HFF-Myc (cell line): ENCODE results near the gene TBC1D7.

Experiments used
- DNase-seq: peaks from one replicate; pipeline ENCODE4 v3.0.0-alpha.2; 2011; ENCODE audit warnings: low read depth; ENCODE audit errors: extremely low read depth
- H3K4me3 ChIP-seq: replicated peaks from 2 replicates; pipeline ENCODE4 v1.5.1; 2011; ENCODE audit warnings: low read depth, mild to moderate bottlenecking, control low read depth, low read length
- TF ChIP-seq, protein P1 (sequence below): IDR thresholded peaks from 2 replicates; pipeline ENCODE4 v1.5.1; 2012; ENCODE audit warnings: mild to moderate bottlenecking, low read depth, low read length, control low read depth; ENCODE audit errors: missing control alignments

The TBC1D7 gene

DNA sequence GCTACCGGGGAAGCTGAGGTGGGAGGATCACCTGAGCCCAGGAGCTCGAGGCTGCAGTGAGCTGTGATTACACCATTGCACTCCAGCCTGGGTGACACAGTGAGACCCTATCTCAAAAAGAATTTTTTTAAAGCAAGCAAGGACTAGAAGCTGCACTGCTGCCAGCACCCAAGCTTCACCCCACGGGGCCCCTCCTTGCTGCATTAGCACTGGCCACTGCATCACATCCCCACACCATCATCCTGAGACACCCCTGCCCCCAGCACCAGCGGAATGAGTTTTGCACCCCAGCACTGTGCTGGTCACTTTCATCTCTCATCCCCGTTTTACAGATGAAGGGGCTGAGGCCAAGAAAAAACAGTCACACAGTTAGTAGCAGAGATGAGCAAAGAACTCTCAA lies 30.9 kb downstream of the TBC1D7 start:
- no peak overlapping the region for H3K4me3 ChIP-seq
- TF ChIP-seq, protein P1, sequence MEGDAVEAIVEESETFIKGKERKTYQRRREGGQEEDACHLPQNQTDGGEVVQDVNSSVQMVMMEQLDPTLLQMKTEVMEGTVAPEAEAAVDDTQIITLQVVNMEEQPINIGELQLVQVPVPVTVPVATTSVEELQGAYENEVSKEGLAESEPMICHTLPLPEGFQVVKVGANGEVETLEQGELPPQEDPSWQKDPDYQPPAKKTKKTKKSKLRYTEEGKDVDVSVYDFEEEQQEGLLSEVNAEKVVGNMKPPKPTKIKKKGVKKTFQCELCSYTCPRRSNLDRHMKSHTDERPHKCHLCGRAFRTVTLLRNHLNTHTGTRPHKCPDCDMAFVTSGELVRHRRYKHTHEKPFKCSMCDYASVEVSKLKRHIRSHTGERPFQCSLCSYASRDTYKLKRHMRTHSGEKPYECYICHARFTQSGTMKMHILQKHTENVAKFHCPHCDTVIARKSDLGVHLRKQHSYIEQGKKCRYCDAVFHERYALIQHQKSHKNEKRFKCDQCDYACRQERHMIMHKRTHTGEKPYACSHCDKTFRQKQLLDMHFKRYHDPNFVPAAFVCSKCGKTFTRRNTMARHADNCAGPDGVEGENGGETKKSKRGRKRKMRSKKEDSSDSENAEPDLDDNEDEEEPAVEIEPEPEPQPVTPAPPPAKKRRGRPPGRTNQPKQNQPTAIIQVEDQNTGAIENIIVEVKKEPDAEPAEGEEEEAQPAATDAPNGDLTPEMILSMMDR: no peak
- DNase-seq: no peak

DNA sequence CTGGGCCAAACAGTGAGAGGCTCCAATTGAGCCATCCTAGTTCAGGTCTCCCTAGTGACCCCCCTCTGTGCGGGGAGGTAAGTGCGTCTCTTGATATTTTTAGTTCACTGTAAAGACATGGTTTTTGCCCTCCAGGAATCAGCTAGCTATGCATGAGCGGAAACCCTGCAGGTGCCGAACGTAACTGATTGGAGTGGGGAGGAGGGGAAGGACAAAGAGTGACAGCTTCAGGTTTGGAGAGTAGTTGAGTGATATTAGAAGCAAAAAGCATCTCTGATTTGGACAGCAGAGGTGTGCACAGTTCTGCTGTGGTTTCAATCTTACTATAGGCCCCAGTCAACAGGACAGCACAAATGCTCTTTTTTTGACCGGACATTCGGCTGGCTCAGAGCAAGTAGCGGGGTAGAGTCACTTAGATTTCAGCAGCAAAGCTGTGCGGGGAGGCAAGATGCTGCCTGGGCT lies 31.8 kb downstream of the TBC1D7 start:
- TF ChIP-seq, protein P1: no peak
- no peak overlapping the region for H3K4me3 ChIP-seq
- no peak for DNase-seq

GRCh38 chr6:13295576-13295975 lies 32.8 kb downstream of the TBC1D7 start:
- TF ChIP-seq, protein P1: no peak
- DNase-seq: no peak

GRCh38 chr6:13294499-13295069 lies 33.8 kb downstream of the TBC1D7 start:
- DNase-seq: no peak
- TF ChIP-seq, protein P1: no peak
- no peak overlapping the region for H3K4me3 ChIP-seq

More at GRCh38 chr6:13295576-13295975, 32.8 kb downstream of the TBC1D7 start:
- H3K4me3 ChIP-seq: no peak overlapping the region

DNA sequence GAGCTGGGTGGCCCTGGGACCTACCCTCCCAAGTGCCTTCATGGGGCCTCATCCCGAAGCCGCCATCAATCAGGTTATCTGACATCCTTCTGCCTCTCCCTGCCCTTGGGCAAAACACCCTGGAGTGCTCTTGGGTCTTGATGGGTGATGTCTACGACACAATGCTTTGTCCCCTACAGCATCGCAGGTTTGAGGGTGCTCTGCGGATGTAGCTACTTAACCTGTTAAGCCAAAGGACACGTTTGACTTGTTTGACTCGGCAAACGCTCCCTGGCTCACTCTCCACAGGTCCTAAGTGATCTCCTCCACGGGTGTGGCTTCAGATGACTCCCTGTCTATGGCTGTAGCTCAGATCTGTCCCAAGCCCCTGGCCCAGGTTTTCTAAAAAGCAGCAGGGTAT lies 35.6 kb downstream of the TBC1D7 start:
- TF ChIP-seq, protein P1: no peak
- no peak for DNase-seq
- no peak overlapping the region for H3K4me3 ChIP-seq

GRCh38 chr6:13290335-13290734 lies 38.0 kb downstream of the TBC1D7 start:
- DNase-seq: no peak
- no peak overlapping the region for H3K4me3 ChIP-seq
- TF ChIP-seq, protein P1: no peak

GRCh38 chr6:13289789-13290318 lies 38.5 kb downstream of the TBC1D7 start:
- TF ChIP-seq, protein P1: no peak
- no peak for DNase-seq

More at GRCh38 chr6:13289789-13290318, 38.5 kb downstream of the TBC1D7 start:
- H3K4me3 ChIP-seq: no peak overlapping the region
